Cardiac fibroblast (primary cell): ENCODE results near the gene CNNM4.

Source experiments
- DNase-seq, 2 donors: peaks; one replicate each; pipeline versions ENCODE4 v3.0.0 to v3.0.0-alpha.2; 2010; ENCODE audit warnings: low read depth in 2 of 2
- H3K4me3 ChIP-seq, 2 donors: replicated peaks in 1 of 2; 1 replicate in 1 of 2; 2 replicates in 1 of 2; pipeline ENCODE4 v1.5.1; 2011; ENCODE audit warnings: low read depth in 2 of 2, low read length in 2 of 2, mild to moderate bottlenecking in 2 of 2, moderate library complexity in 1 of 2
- TF ChIP-seq, protein P1 (sequence below): IDR thresholded peaks from one replicate; pipeline ENCODE4 v1.5.1; 2011; ENCODE audit warnings: low read depth, mild to moderate bottlenecking, low read length, inconsistent platforms

The CNNM4 gene

GRCh38 chr2:96843538-96844268, 83.0 kb downstream of the CNNM4 start, which contains the start of gene ANKRD23:
ANKRD23 (minus strand) TSS chr2:96844021; CDS start chr2:96843992, 29 bp downstream.
- TF ChIP-seq, protein P1, sequence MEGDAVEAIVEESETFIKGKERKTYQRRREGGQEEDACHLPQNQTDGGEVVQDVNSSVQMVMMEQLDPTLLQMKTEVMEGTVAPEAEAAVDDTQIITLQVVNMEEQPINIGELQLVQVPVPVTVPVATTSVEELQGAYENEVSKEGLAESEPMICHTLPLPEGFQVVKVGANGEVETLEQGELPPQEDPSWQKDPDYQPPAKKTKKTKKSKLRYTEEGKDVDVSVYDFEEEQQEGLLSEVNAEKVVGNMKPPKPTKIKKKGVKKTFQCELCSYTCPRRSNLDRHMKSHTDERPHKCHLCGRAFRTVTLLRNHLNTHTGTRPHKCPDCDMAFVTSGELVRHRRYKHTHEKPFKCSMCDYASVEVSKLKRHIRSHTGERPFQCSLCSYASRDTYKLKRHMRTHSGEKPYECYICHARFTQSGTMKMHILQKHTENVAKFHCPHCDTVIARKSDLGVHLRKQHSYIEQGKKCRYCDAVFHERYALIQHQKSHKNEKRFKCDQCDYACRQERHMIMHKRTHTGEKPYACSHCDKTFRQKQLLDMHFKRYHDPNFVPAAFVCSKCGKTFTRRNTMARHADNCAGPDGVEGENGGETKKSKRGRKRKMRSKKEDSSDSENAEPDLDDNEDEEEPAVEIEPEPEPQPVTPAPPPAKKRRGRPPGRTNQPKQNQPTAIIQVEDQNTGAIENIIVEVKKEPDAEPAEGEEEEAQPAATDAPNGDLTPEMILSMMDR = no peak
- no peak for DNase-seq
- H3K4me3 ChIP-seq = no peak within 1 kb of the TSS

GRCh38 chr2:96844405-96844808, 83.7 kb downstream of the CNNM4 start:
- H3K4me3 ChIP-seq = no peak overlapping the region
- no peak for DNase-seq
- TF ChIP-seq, protein P1 = no peak

- no peak overlapping the region for H3K4me3 ChIP-seq
- DNase-seq = no peak
- TF ChIP-seq, protein P1 = no peak
Observed at GRCh38 chr2:96846825-96847224, 86.1 kb downstream of the CNNM4 start.

GRCh38 chr2:96847586-96847985, 86.9 kb downstream of the CNNM4 start:
- no peak overlapping the region for H3K4me3 ChIP-seq
- TF ChIP-seq, protein P1 = no peak
- DNase-seq = no peak

DNA sequence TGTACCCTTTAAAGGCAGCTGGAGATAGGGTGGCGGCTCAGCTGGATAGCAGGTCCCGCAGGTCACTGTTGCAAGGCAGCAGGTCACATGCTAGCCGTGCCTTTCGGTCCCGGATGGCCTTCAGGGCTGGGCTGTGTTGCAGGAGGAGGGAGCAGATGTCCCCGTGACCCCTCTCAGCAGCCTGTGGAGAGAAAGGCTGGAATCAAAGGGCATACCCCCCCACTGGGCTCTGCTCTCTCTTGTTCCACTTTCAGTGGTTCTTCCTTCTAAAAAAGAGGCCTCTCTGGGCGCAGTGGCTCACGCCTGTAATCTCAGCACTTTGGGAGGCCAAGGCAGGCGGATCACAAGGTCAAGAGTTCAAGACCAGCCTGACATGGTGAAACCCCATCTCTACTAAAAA, 87.6 kb downstream of the CNNM4 start:
- DNase-seq = no peak
- H3K4me3 ChIP-seq = no peak overlapping the region
- TF ChIP-seq, protein P1 = no peak

DNA sequence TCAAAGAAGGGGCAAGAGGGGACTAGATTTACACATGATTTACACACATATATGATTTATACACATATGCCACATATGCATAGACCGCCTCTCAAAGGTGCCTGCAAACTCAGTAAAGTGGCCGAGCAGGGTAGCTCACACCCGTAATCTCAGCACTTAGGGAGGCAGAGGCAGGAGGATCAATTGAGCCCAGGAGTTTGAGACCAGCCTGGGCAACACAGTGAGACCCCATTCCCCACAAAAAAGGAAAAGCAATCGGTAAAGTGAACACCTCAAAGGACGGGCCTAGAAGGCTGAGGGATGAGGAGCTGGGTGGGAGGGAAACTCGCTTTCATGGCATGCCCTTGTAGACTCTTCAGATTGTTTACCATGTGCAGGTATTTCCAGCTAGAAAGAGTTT, 92.0 kb downstream of the CNNM4 start:
- H3K4me3 ChIP-seq = no peak overlapping the region
- TF ChIP-seq, protein P1 = no peak
- DNase-seq = no peak

- H3K4me3 ChIP-seq = no peak overlapping the region
- TF ChIP-seq, protein P1 = no peak
- no peak for DNase-seq
Observed at GRCh38 chr2:96853321-96853720, 92.6 kb downstream of the CNNM4 start.
